ENCODE data around the gene ALAS2.
"Not testable (repeated sequence)": the region's sequence is repeated elsewhere in the genome, so short reads cannot be mapped to it uniquely, and the experiment has no call there.

ALAS2 gene

GRCh38 chrX:55030271-55031205 lies at the start of gene ALAS2:
Gene ALAS2, minus strand, starts transcription at chrX:55030977. Its CDS starts 4,977 bp downstream, at chrX:55026000.
- TF ChIP-seq ZFP30 (CRISPR knock-in tag; IDR thresholded peaks at IDR 0.05) (no peak), BACH2 (CRISPR knock-in tag; IDR thresholded peaks at IDR 0.05; ENCODE audit: borderline replicate concordance) (no peak)
- no peak for ATAC-seq

- TF ChIP-seq TSHZ2 (CRISPR knock-in tag; IDR thresholded peaks at IDR 0.05): no peak
- TF ChIP-seq CSDC2 (CRISPR knock-in tag; IDR thresholded peaks at IDR 0.05): no peak
- no peak for ATAC-seq
These were observed 44.2 kb upstream of the ALAS2 start, which contains the start of gene PAGE2B for GRCh38 chrX:55074851-55075467. Gene PAGE2B, plus strand, starts transcription at chrX:55075030. Its CDS starts 1,012 bp downstream, at chrX:55076042.

GRCh38 chrX:55072286-55072685 lies 41.5 kb upstream of the ALAS2 start:
- no peak for TF ChIP-seq ISL1 (CRISPR knock-in tag; IDR thresholded peaks at IDR 0.05)
- TF ChIP-seq ZNF565 (CRISPR knock-in tag; conservative IDR thresholded peaks at IDR 0.05; ENCODE audit: low read depth): no peak
- ATAC-seq: no peak

- not testable (repeated sequence) for ATAC-seq
These were observed 36.4 kb upstream of the ALAS2 start for GRCh38 chrX:55067180-55067579.

GRCh38 chrX:55057675-55058249 lies 27.0 kb upstream of the ALAS2 start:
- no peak for TF ChIP-seq POU6F1 (CRISPR knock-in tag; IDR thresholded peaks at IDR 0.05; ENCODE audit: borderline replicate concordance, low read depth)
- TF ChIP-seq RARB (CRISPR knock-in tag; IDR thresholded peaks at IDR 0.05): no peak
- peak; percentile 91 for ATAC-seq

GRCh38 chrX:55056820-55057674 lies 26.3 kb upstream of the ALAS2 start:
- ATAC-seq: peak; percentile 24; the same call in 2 of the 3 replicates
- TF ChIP-seq BACH2 (CRISPR knock-in tag; IDR thresholded peaks at IDR 0.05; ENCODE audit: borderline replicate concordance) (no peak), ZNF565 (CRISPR knock-in tag; conservative IDR thresholded peaks at IDR 0.05; ENCODE audit: low read depth) (no peak), ESRRG (CRISPR knock-in tag; IDR thresholded peaks at IDR 0.05) (no peak), GLIS3 (CRISPR knock-in tag; IDR thresholded peaks at IDR 0.05) (no peak), OSR1 (CRISPR knock-in tag; IDR thresholded peaks at IDR 0.05) (no peak), CREB5 (CRISPR knock-in tag; IDR thresholded peaks at IDR 0.05; ENCODE audit: low read depth) (no peak), ZC3H10 (CRISPR knock-in tag; IDR thresholded peaks at IDR 0.05) (no peak), TSHZ2 (CRISPR knock-in tag; IDR thresholded peaks at IDR 0.05) (no peak), RARB (CRISPR knock-in tag; IDR thresholded peaks at IDR 0.05) (no peak), TCF4 (CRISPR knock-in tag; IDR thresholded peaks at IDR 0.05; ENCODE audit: borderline replicate concordance) (no peak), ZNF70 (CRISPR knock-in tag; IDR thresholded peaks at IDR 0.05) (no peak), ZNF8 (CRISPR knock-in tag; IDR thresholded peaks at IDR 0.05) (no peak), PATZ1 (CRISPR knock-in tag; IDR thresholded peaks at IDR 0.05; ENCODE audit: borderline replicate concordance) (no peak), TOX (CRISPR knock-in tag; IDR thresholded peaks at IDR 0.05; ENCODE audit: borderline replicate concordance) (no peak)
